Measurements from ENCODE around the gene KRT77.

The KRT77 gene

GRCh38 chr12:52697058-52697582 is 6.2 kb downstream of the KRT77 start:
- TF ChIP-seq ZFP3 (CRISPR knock-in tag; IDR thresholded peaks at IDR 0.05) (no peak), ARNTL (CRISPR knock-in tag; IDR thresholded peaks at IDR 0.05; ENCODE audit: borderline replicate concordance, low read depth) (no peak), PATZ1 (CRISPR knock-in tag; IDR thresholded peaks at IDR 0.05; ENCODE audit: borderline replicate concordance) (no peak), CSRNP3 (CRISPR knock-in tag; IDR thresholded peaks at IDR 0.05) (no peak), ZNF8 (CRISPR knock-in tag; IDR thresholded peaks at IDR 0.05) (no peak), PPARA (CRISPR knock-in tag; IDR thresholded peaks at IDR 0.05; ENCODE audit: borderline replicate concordance) (no peak), GLIS3 (CRISPR knock-in tag; IDR thresholded peaks at IDR 0.05) (no peak), TSHZ2 (CRISPR knock-in tag; IDR thresholded peaks at IDR 0.05) (no peak), BACH2 (CRISPR knock-in tag; IDR thresholded peaks at IDR 0.05; ENCODE audit: borderline replicate concordance) (no peak)
- ATAC-seq: no peak

GRCh38 chr12:52696588-52696987 is 6.7 kb downstream of the KRT77 start:
- TF ChIP-seq BACH2 (CRISPR knock-in tag; IDR thresholded peaks at IDR 0.05; ENCODE audit: borderline replicate concordance) (no peak), ESRRG (CRISPR knock-in tag; IDR thresholded peaks at IDR 0.05) (no peak), TOX (CRISPR knock-in tag; IDR thresholded peaks at IDR 0.05; ENCODE audit: borderline replicate concordance) (no peak), ZFP3 (CRISPR knock-in tag; IDR thresholded peaks at IDR 0.05) (no peak), RARB (CRISPR knock-in tag; IDR thresholded peaks at IDR 0.05) (no peak), ZNF70 (CRISPR knock-in tag; IDR thresholded peaks at IDR 0.05) (no peak), TCF4 (CRISPR knock-in tag; IDR thresholded peaks at IDR 0.05; ENCODE audit: borderline replicate concordance) (no peak), ZNF8 (CRISPR knock-in tag; IDR thresholded peaks at IDR 0.05) (no peak), ZC3H10 (CRISPR knock-in tag; IDR thresholded peaks at IDR 0.05) (no peak), SNAI2 (CRISPR knock-in tag; IDR thresholded peaks at IDR 0.05) (no peak), ISL1 (CRISPR knock-in tag; IDR thresholded peaks at IDR 0.05) (no peak), CSRNP3 (CRISPR knock-in tag; IDR thresholded peaks at IDR 0.05) (no peak), POU6F1 (CRISPR knock-in tag; IDR thresholded peaks at IDR 0.05; ENCODE audit: borderline replicate concordance, low read depth) (no peak), TSHZ2 (CRISPR knock-in tag; IDR thresholded peaks at IDR 0.05) (no peak), PPARA (CRISPR knock-in tag; IDR thresholded peaks at IDR 0.05; ENCODE audit: borderline replicate concordance) (no peak), ARNTL (CRISPR knock-in tag; IDR thresholded peaks at IDR 0.05; ENCODE audit: borderline replicate concordance, low read depth) (no peak), ZFP30 (CRISPR knock-in tag; IDR thresholded peaks at IDR 0.05) (no peak), OSR1 (CRISPR knock-in tag; IDR thresholded peaks at IDR 0.05) (no peak), GLIS3 (CRISPR knock-in tag; IDR thresholded peaks at IDR 0.05) (no peak)
- TF ChIP-seq, protein P1, sequence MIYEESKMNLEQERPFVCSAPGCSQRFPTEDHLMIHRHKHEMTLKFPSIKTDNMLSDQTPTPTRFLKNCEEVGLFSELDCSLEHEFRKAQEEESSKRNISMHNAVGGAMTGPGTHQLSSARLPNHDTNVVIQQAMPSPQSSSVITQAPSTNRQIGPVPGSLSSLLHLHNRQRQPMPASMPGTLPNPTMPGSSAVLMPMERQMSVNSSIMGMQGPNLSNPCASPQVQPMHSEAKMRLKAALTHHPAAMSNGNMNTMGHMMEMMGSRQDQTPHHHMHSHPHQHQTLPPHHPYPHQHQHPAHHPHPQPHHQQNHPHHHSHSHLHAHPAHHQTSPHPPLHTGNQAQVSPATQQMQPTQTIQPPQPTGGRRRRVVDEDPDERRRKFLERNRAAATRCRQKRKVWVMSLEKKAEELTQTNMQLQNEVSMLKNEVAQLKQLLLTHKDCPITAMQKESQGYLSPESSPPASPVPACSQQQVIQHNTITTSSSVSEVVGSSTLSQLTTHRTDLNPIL (CRISPR knock-in tag; IDR thresholded peaks at IDR 0.05; ENCODE audit: low read depth): no peak
- no peak for ATAC-seq

All from SK-N-SH treated with all-trans-retinoic acid at 6 μM for 48 hours (cell line).